GM21390 (cell line): ENCODE results near the gene ZNF585A.

Experiments used
- ATAC-seq: cut with Tn5 transposase; IDR thresholded peaks from one replicate; pipeline ENCODE4 v1.9.1; 2021; ENCODE audit not compliant: unreplicated experiment

ZNF585A gene

DNA sequence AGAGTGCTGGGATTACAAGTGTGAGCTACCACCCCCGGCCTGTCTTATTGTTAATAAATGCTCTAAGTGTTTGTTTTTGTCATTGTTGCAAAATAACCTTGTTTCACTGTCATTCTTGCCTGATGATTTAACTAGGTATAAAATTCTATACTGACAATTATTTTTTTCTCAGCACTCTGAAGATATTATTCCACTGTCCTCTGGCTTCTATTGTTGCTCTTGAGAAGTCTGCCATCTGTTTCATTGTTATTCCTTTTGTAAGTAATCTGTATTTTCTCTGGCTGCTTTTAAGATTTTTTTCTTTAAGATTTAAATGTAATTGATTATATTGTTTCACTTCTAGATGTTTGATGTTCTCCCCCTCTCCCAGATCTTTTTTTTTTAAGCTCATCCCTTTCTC lies 76.6 kb downstream of the ZNF585A start:
- no peak for ATAC-seq
